ENCODE measurements around the gene UVSSA. TPM values are rescaled to one million over a fixed set of nuclear protein-coding genes. Genes with fewer than 3 reads are reported as not detected.
A peak's percentile ranks its signal among the peaks of the same experiment; 100 is the strongest.

The UVSSA gene
- total RNA-seq, 1 donor from 2014 or later = 33.9 TPM

GRCh38 chr4:1379351-1379781 is 32.4 kb downstream of the UVSSA start:
- H3K4me3 Mint-ChIP-seq (ENCODE audit: unreplicated experiment) = no peak overlapping the region
- peaks cover 5% of the 10 kb centered on the region for H3K9me3 Mint-ChIP-seq (ENCODE audit: unreplicated experiment)
- peaks cover 11% of the 10 kb centered on the region for H3K4me1 Mint-ChIP-seq (ENCODE audit: low read depth, unreplicated experiment)
- peaks cover 3% of the 10 kb centered on the region for H3K27me3 Mint-ChIP-seq (ENCODE audit: unreplicated experiment)
- no peak overlapping the region for H3K27ac Mint-ChIP-seq (ENCODE audit: unreplicated experiment)
- H3K36me3 Mint-ChIP-seq (ENCODE audit: unreplicated experiment) = no peaks in the 10 kb centered on the region
- TF ChIP-seq CTCF (IDR thresholded peaks at IDR 0.05; ENCODE audit: partially characterized antibody, unreplicated experiment) = no peak
- DNase-seq = peak; percentile 12

- Mint-ChIP-seq H3K4me3 (ENCODE audit: unreplicated experiment) (no peak overlapping the region), H3K9me3 (ENCODE audit: unreplicated experiment) (peaks cover 6% of the 10 kb centered on the region), H3K36me3 (ENCODE audit: unreplicated experiment) (no peaks in the 10 kb centered on the region), H3K27ac (ENCODE audit: unreplicated experiment) (no peak overlapping the region), H3K27me3 (ENCODE audit: unreplicated experiment) (peaks cover 3% of the 10 kb centered on the region), H3K4me1 (ENCODE audit: low read depth, unreplicated experiment) (peaks cover 11% of the 10 kb centered on the region)
- DNase-seq = peak; percentile 13
- no peak for TF ChIP-seq CTCF (IDR thresholded peaks at IDR 0.05; ENCODE audit: partially characterized antibody, unreplicated experiment)
Measured at GRCh38 chr4:1379801-1380331, 32.9 kb downstream of the UVSSA start.

GRCh38 chr4:1380368-1381151 is 33.6 kb downstream of the UVSSA start:
- Mint-ChIP-seq H3K4me1 (ENCODE audit: low read depth, unreplicated experiment) (peaks cover 11% of the 10 kb centered on the region), H3K27me3 (ENCODE audit: unreplicated experiment) (peaks cover 3% of the 10 kb centered on the region), H3K36me3 (ENCODE audit: unreplicated experiment) (no peaks in the 10 kb centered on the region), H3K27ac (ENCODE audit: unreplicated experiment) (no peak overlapping the region), H3K4me3 (ENCODE audit: unreplicated experiment) (no peak overlapping the region), H3K9me3 (ENCODE audit: unreplicated experiment) (peaks cover 5% of the 10 kb centered on the region)
- peak; percentile 12 for DNase-seq
- TF ChIP-seq CTCF (IDR thresholded peaks at IDR 0.05; ENCODE audit: partially characterized antibody, unreplicated experiment) = no peak

- H3K4me1 Mint-ChIP-seq (ENCODE audit: low read depth, unreplicated experiment) = peaks cover 11% of the 10 kb centered on the region
- H3K36me3 Mint-ChIP-seq (ENCODE audit: unreplicated experiment) = no peaks in the 10 kb centered on the region
- TF ChIP-seq CTCF (IDR thresholded peaks at IDR 0.05; ENCODE audit: partially characterized antibody, unreplicated experiment) = no peak
- H3K9me3 Mint-ChIP-seq (ENCODE audit: unreplicated experiment) = peaks cover 5% of the 10 kb centered on the region
- DNase-seq = peak; percentile 55
- H3K4me3 Mint-ChIP-seq (ENCODE audit: unreplicated experiment) = no peak overlapping the region
- H3K27me3 Mint-ChIP-seq (ENCODE audit: unreplicated experiment) = peaks cover 3% of the 10 kb centered on the region
- H3K27ac Mint-ChIP-seq (ENCODE audit: unreplicated experiment) = no peak overlapping the region
Measured at GRCh38 chr4:1381181-1381621, 34.2 kb downstream of the UVSSA start.

DNA sequence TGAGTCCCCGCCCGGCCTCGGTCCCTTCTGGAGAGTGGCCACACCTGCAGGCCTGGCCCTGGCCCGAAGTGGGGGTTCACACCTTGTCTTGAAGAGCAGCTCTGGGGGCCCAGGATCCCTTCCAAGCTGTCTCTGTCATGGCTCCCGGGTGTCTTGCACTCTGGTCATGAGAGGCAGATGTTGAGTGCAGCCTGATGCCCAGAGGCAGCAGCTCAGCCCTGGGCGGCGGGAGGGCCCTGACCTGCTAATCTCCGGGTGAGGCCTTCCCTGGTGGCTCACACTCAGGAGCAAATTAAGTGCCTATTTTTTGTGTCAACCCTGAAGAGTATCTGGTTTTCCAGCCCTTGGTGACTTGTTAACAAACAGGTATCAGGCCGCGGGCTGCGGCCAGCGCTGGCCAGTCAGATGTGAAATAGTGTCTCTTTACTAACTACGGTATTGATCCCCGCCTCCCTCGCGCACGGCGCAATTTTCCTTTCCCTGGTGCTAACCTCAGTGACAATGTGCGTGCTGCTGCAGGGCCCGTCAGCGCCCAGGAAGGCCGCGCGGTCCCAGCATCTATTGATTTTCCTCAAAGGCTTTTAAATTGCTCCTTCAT is 35.0 kb downstream of the UVSSA start:
- H3K27me3 Mint-ChIP-seq (ENCODE audit: unreplicated experiment) = peaks cover 5% of the 10 kb centered on the region
- TF ChIP-seq CTCF (IDR thresholded peaks at IDR 0.05; ENCODE audit: partially characterized antibody, unreplicated experiment) = no peak
- H3K4me3 Mint-ChIP-seq (ENCODE audit: unreplicated experiment) = peak overlapping the region; percentile 22
- H3K4me1 Mint-ChIP-seq (ENCODE audit: low read depth, unreplicated experiment) = peaks cover 11% of the 10 kb centered on the region
- DNase-seq = peak; percentile 52
- peak overlapping the region; percentile 62 for H3K27ac Mint-ChIP-seq (ENCODE audit: unreplicated experiment)
- peaks cover 5% of the 10 kb centered on the region for H3K9me3 Mint-ChIP-seq (ENCODE audit: unreplicated experiment)
- H3K36me3 Mint-ChIP-seq (ENCODE audit: unreplicated experiment) = no peaks in the 10 kb centered on the region

Data from glutamatergic neuron (in vitro differentiated cells).